IMR-90 (cell line): ENCODE results near the gene NME2. TPM values are rescaled to one million over a fixed set of nuclear protein-coding genes. Genes with fewer than 3 reads are reported as not detected.
A peak's percentile ranks its signal among the peaks of the same experiment; 100 is the strongest.

ENCODE experiments used
- ATAC-seq: fragments of 200-7000 bp; cut with Tn5 transposase; 2 replicates; pipeline ENCODE4 v1.9.1; 2020; ENCODE audit warnings: low read depth, mild to moderate bottlenecking, moderate library complexity
- BruUV-seq: library from RNA; stranded (reverse); fragments of 400-500 nt; replicated peaks from 2 replicates; lab custom pipeline; 2021; lab: Mats Ljungman, UMichigan
- CTCF ChIA-PET: fragments of 300-600 bp; formaldehyde crosslinking; extraction: SDS; loops from one replicate; lab custom pipeline; 2021; ENCODE audit warnings: antibody characterized with exemption; lab: Yijun Ruan, JAX
- POLR2A ChIA-PET: fragments of 300-600 bp; sonication (Branson Sonifier 250); formaldehyde crosslinking; loops from one replicate; lab custom pipeline; 2022; ENCODE audit warnings: antibody characterized with exemption; ENCODE audit not compliant: unreplicated experiment; lab: Charles Lee
- DNase-seq: peaks from one replicate; pipeline ENCODE4 v3.0.0; 2013
- H2AFZ ChIP-seq: replicated peaks from 2 replicates; pipeline ENCODE3; 2013; ENCODE audit warnings: low read length, mild to moderate bottlenecking; ENCODE audit not compliant: poor library complexity
- H2AK5ac ChIP-seq: 2 replicates; pipeline ENCODE4 v1.6.1; 2013; ENCODE audit warnings: low read depth, low read length, inconsistent platforms
- H2AK9ac ChIP-seq: replicated peaks from 2 replicates; pipeline ENCODE3; 2013; ENCODE audit warnings: mild to moderate bottlenecking, low read depth, low read length, moderate library complexity; ENCODE audit not compliant: poor library complexity
- H2BK120ac ChIP-seq: 2 replicates; pipeline ENCODE4 v1.6.1; 2013; ENCODE audit warnings: low read depth, low read length, inconsistent platforms
- H2BK15ac ChIP-seq: 3 replicates; pipeline ENCODE4 v1.6.1; 2013; ENCODE audit warnings: low read depth, low read length, inconsistent platforms
- H2BK20ac ChIP-seq: 2 replicates; pipeline ENCODE4 v1.6.1; 2013; ENCODE audit warnings: low read depth, mild to moderate bottlenecking, inconsistent platforms, low read length, moderate library complexity
- H2BK5ac ChIP-seq: 2 replicates; pipeline ENCODE4 v1.6.1; 2013; ENCODE audit warnings: mild to moderate bottlenecking, low read depth, low read length, inconsistent platforms; ENCODE audit not compliant: poor library complexity, severe bottlenecking
- H3K14ac ChIP-seq: replicated peaks from 2 replicates; pipeline ENCODE4 v1.6.1; 2013; ENCODE audit warnings: low read depth, low read length, inconsistent platforms
- H3K18ac ChIP-seq: 2 replicates; pipeline ENCODE4 v1.6.1; 2013; ENCODE audit warnings: low read depth, low read length, control low read depth
- H3K23ac ChIP-seq: 2 replicates; pipeline ENCODE4 v1.6.1; 2013; ENCODE audit warnings: low read depth, low read length, inconsistent platforms
- H3K27ac ChIP-seq: 2 replicates; pipeline ENCODE4 v1.5.1; 2013; ENCODE audit warnings: mild to moderate bottlenecking, control low read depth, low read length; ENCODE audit not compliant: insufficient read depth
- H3K27me3 ChIP-seq: 2 replicates; pipeline ENCODE4 v1.6.1; 2013; ENCODE audit warnings: low read length; ENCODE audit not compliant: control insufficient read depth, insufficient read depth
- H3K36me3 ChIP-seq: 2 replicates; pipeline ENCODE4 v1.6.1; 2013; ENCODE audit warnings: low read length, mixed read lengths; ENCODE audit not compliant: control insufficient read depth, insufficient read depth
- H3K4ac ChIP-seq: 2 replicates; pipeline ENCODE4 v1.6.1; 2013; ENCODE audit warnings: low read depth, low read length, inconsistent platforms
- H3K4me1 ChIP-seq: 2 replicates; pipeline ENCODE4 v1.6.1; 2013; ENCODE audit warnings: low read length, mixed read lengths; ENCODE audit not compliant: control insufficient read depth, insufficient read depth
- H3K4me2 ChIP-seq: 2 replicates; pipeline ENCODE4 v1.6.1; 2013; ENCODE audit warnings: low read depth, mild to moderate bottlenecking, control low read depth, low read length, moderate library complexity
- H3K4me3 ChIP-seq: 2 replicates; pipeline ENCODE4 v1.5.1; 2013; ENCODE audit warnings: low read depth, mild to moderate bottlenecking, control low read depth, low read length, moderate library complexity; ENCODE audit not compliant: insufficient read depth
- H3K56ac ChIP-seq: 2 replicates; pipeline ENCODE4 v1.6.1; 2013; ENCODE audit warnings: low read length, inconsistent platforms; ENCODE audit not compliant: insufficient read depth; ENCODE audit errors: extremely low read depth
- H3K79me1 ChIP-seq, 2 experiments: 2 replicates each; pipeline ENCODE4 v1.6.1; 2013; ENCODE audit warnings: low read length in 2 of 2, inconsistent platforms in 1 of 2, low read depth in 1 of 2
- H3K9ac ChIP-seq: 2 replicates; pipeline ENCODE4 v1.6.1; 2013; ENCODE audit warnings: low read depth, low read length, control low read depth
- H3K9me1 ChIP-seq: 2 replicates; pipeline ENCODE4 v1.6.1; 2013; ENCODE audit warnings: low read length, inconsistent platforms; ENCODE audit not compliant: insufficient read depth
- H3K9me3 ChIP-seq: 2 replicates; pipeline ENCODE4 v1.6.1; 2013; ENCODE audit warnings: low read length; ENCODE audit not compliant: control insufficient read depth, insufficient read depth
- H4K20me1 ChIP-seq: 2 replicates; pipeline ENCODE4 v1.6.1; 2013; ENCODE audit warnings: low read length, inconsistent platforms; ENCODE audit not compliant: insufficient read depth
- H4K5ac ChIP-seq: 2 replicates; pipeline ENCODE4 v1.6.1; 2013; ENCODE audit warnings: mild to moderate bottlenecking, low read depth, low read length, control low read depth
- H4K8ac ChIP-seq, 2 experiments: 2 replicates each; pipeline ENCODE4 v1.6.1; 2013; ENCODE audit warnings: low read depth in 2 of 2, low read length in 2 of 2, control low read depth in 1 of 2, inconsistent platforms in 1 of 2
- H4K91ac ChIP-seq: 2 replicates; pipeline ENCODE4 v1.6.1; 2013; ENCODE audit warnings: low read depth, low read length, inconsistent platforms; ENCODE audit not compliant: insufficient read depth
- BHLHE40 ChIP-seq: fragments of 150-350 bp; IDR thresholded peaks from 2 replicates; pipeline ENCODE4 v1.6.1; 2016; ENCODE audit warnings: mild to moderate bottlenecking, low read depth, low read length
- CTCF ChIP-seq: conservative IDR thresholded peaks from 2 replicates; pipeline ENCODE4 v1.5.1; 2012; ENCODE audit warnings: mild to moderate bottlenecking, low read depth, low read length, improper control_type of control experiment
- MAFK ChIP-seq: IDR thresholded peaks from 2 replicates; pipeline ENCODE4 v1.6.1; 2012; ENCODE audit warnings: low read depth, low read length, improper control_type of control experiment
- WGBS, 2 experiments: methylation state at CpG; one replicate each; pipeline versions ENCODE4 v1.1.5 to v1.1.7; 2013; ENCODE audit warnings: missing lambda C conversion rate in 2 of 2; ENCODE audit not compliant: insufficient read length in 1 of 2; ENCODE audit errors: extremely low coverage in 2 of 2; 5-methylcytosine and 5-hydroxymethylcytosine counted together
- dilution Hi-C: fragments of 300-500 bp; cut with HindIII; formaldehyde crosslinking; loops from one replicate; pipeline ENCODE4 v1.14.3; 2018; ENCODE audit warnings: low sequenced_read_pairs; ENCODE audit not compliant: unreplicated experiment
- in situ Hi-C: fragments of 300-500 bp; cut with MboI; formaldehyde crosslinking; loops from 3 replicates; pipeline ENCODE4 v1.14.3; 2019; ENCODE audit warnings: low sequenced_read_pairs, inconsistent platforms, mixed read lengths
- intact Hi-C: fragments of 100-400 bp; cut with micrococcal nuclease; formaldehyde crosslinking; loops from 2 replicates; pipeline ENCODE4 v1.10.0; 2022
- polyA plus RNA-seq, 3 experiments: library from polyadenylated mRNA; depleted of rRNA; stranded (reverse); fragments of >200 nt; gene quantifications; 2 replicates each; pipeline ENCODE4 v1.2.3, GENCODE V29; 2012; ENCODE audit warnings: low replicate concordance in 1 of 3
- total RNA-seq: library from RNA; depleted of rRNA; stranded (reverse); fragments of >200 nt; gene quantifications from 2 replicates; pipeline ENCODE4 v1.2.3, GENCODE V29; 2012

The NME2 gene
- total and polyA plus RNA-seq, 2 of the 4 experiments (the other 2 are of a cell fraction) = 824 to 912 TPM

DNA sequence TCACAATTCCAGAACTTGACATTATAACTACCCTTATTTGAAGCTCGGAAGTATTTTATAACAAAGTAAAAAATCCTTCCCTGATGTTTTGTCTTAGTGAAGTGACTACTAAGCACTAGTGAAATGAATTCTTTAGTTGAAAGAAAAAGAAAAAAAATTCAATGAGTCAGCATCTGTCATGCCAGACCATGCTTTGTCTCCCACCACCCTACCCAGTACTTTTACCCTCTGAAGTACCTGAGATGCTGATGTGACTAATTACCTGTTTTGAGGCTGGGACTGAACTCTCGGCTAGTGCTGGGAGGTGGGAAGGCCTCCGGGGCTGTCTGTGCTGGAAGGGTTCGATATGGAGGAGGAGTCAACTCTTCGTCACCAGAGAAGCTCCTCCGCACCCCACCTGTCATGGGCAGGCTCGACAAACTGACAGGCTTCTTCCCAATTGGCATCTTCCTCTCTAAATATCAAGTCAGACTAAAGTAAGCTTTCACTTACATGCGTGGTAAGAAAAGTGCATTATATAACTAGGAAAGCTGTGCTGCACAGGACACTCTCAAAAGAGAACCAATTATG, 19.6 kb downstream of the NME2 start:
- Histone ChIP-seq H4K20me1 (no peaks in the 10 kb centered on the region), H3K9me1 (no peaks in the 10 kb centered on the region), H2AFZ (no peak overlapping the region), H3K4me2 (no peak overlapping the region), H3K14ac (no peak overlapping the region), H3K18ac (no peak overlapping the region), H3K56ac (no peak overlapping the region), H3K36me3 (peaks cover 19% of the 10 kb centered on the region), H4K91ac (no peak overlapping the region), H3K4ac (no peak overlapping the region), H2BK5ac (no peak overlapping the region), H2AK9ac (peak overlapping the region; percentile 45), H2BK120ac (no peak overlapping the region), H2AK5ac (no peak overlapping the region), H3K9me3 (no peaks in the 10 kb centered on the region), H2BK20ac (no peak overlapping the region), H3K27ac (no peak overlapping the region), H4K5ac (no peak overlapping the region), H4K8ac (no peak overlapping the region), H2BK15ac (no peak overlapping the region), H3K79me1 (no peaks in the 10 kb centered on the region; a peak in 1 of 4 replicates), H3K4me3 (no peak overlapping the region), H3K4me1 (0 out of 2 replicates have a peak, but pooled peaks cover 2% of the 10 kb centered on the region), H3K9ac (no peak overlapping the region), H3K27me3 (no peaks in the 10 kb centered on the region), H3K23ac (no peak overlapping the region)
- TF ChIP-seq MAFK (peak; percentile 83), BHLHE40 (no peak), CTCF (no peak)
- intact Hi-C loops = no loop called here
- in situ Hi-C loops = no loop called here
- ChIA-PET CTCF (no interaction called here), POLR2A (no interaction called here)
- no peak for DNase-seq
- BruUV-seq = no TSS peak
- dilution Hi-C loops = no loop called here
- WGBS, 2 experiments = no CpG with 5 or more reads among the region's 8 CpGs
- ATAC-seq = no peak
